OCI-LY7 (cell line): Measurements from ENCODE around the gene FAM193A. TPM values are rescaled to one million over a fixed set of nuclear protein-coding genes. Genes with fewer than 3 reads are reported as not detected.

Experiments
- BruUV-seq: library from RNA; stranded (reverse); fragments of 400-500 nt; replicated peaks from 2 replicates; lab custom pipeline; 2021; lab: Mats Ljungman, UMichigan
- CTCF ChIA-PET: fragments of 300-600 bp; sonication (Branson Sonifier 250); formaldehyde crosslinking; loops from one replicate; lab custom pipeline; 2022; ENCODE audit warnings: antibody characterized with exemption; ENCODE audit not compliant: unreplicated experiment; lab: Charles Lee
- POLR2A ChIA-PET: fragments of 300-600 bp; sonication (Branson Sonifier 250); formaldehyde crosslinking; loops from one replicate; lab custom pipeline; 2022; ENCODE audit warnings: antibody characterized with exemption; lab: Charles Lee
- DNase-seq: peaks from one replicate; pipeline ENCODE4 v3.0.0-alpha.2; 2015; ENCODE audit warnings: low spot score
- H2AFZ ChIP-seq: fragments of 200-600 bp; sonication (generic), shearing (Covaris generic); 2 replicates; pipeline ENCODE4 v1.6.1; 2014; ENCODE audit warnings: mild to moderate bottlenecking, antibody characterized with exemption, low read length, moderate library complexity
- H3K27ac ChIP-seq: fragments of 200-600 bp; sonication (generic); 2 replicates; pipeline ENCODE4 v1.5.1; 2014; ENCODE audit warnings: mixed run types, low read depth, mild to moderate bottlenecking, moderate library complexity, low read length, inconsistent platforms; ENCODE audit not compliant: poor library complexity, severe bottlenecking
- H3K36me3 ChIP-seq: fragments of 200-600 bp; sonication (generic); 2 replicates; pipeline ENCODE4 v1.6.1; 2014; ENCODE audit warnings: mild to moderate bottlenecking, antibody characterized with exemption, low read length, moderate library complexity, mixed read lengths; ENCODE audit not compliant: insufficient read depth
- H3K4me1 ChIP-seq: fragments of 200-600 bp; sonication (generic); 2 replicates; pipeline ENCODE4 v1.5.1; 2014; ENCODE audit warnings: mild to moderate bottlenecking, low read length; ENCODE audit not compliant: insufficient read depth, poor library complexity, severe bottlenecking
- H3K4me2 ChIP-seq: fragments of 200-600 bp; sonication (generic); 2 replicates; pipeline ENCODE4 v1.6.1; 2014; ENCODE audit warnings: mild to moderate bottlenecking, low read length
- H3K4me3 ChIP-seq: fragments of 200-600 bp; sonication (generic); 2 replicates; pipeline ENCODE4 v1.5.1; 2014; ENCODE audit warnings: mild to moderate bottlenecking, low read depth, low read length; ENCODE audit not compliant: poor library complexity, severe bottlenecking
- H3K79me2 ChIP-seq: fragments of 200-600 bp; sonication (generic); 2 replicates; pipeline ENCODE4 v1.6.1; 2016; ENCODE audit warnings: low read depth, mild to moderate bottlenecking, low read length, moderate library complexity, mixed read lengths; ENCODE audit not compliant: insufficient read depth
- H3K9me2 ChIP-seq: fragments of 200-600 bp; sonication (generic); 2 replicates; pipeline ENCODE4 v1.6.1; 2016; ENCODE audit warnings: mild to moderate bottlenecking, low read length, mixed read lengths; ENCODE audit not compliant: insufficient read depth
- H3K9me3 ChIP-seq: fragments of 200-600 bp; sonication (generic); 2 replicates; pipeline ENCODE4 v1.6.1; 2014; ENCODE audit warnings: mild to moderate bottlenecking, mixed run types, low read length, mixed read lengths
- H4K20me1 ChIP-seq: fragments of 200-600 bp; sonication (generic); 2 replicates; pipeline ENCODE4 v1.6.1; 2014; ENCODE audit warnings: mild to moderate bottlenecking, antibody characterized with exemption, low read length, moderate library complexity, mixed read lengths; ENCODE audit not compliant: insufficient read depth
- CTCF ChIP-seq: fragments of 200-600 bp; sonication (generic); conservative IDR thresholded peaks from 2 replicates; pipeline ENCODE4 v1.5.1; 2014; ENCODE audit warnings: mild to moderate bottlenecking, antibody characterized with exemption, low read length, moderate library complexity, mixed read lengths
- EZH2phosphoT487 ChIP-seq: fragments of 200-600 bp; sonication (generic); IDR thresholded peaks from 2 replicates; pipeline ENCODE4 v1.6.1; 2018; ENCODE audit warnings: low read depth, borderline replicate concordance, mild to moderate bottlenecking, mixed run types, antibody characterized with exemption, low read length, moderate library complexity, mixed read lengths
- intact Hi-C: fragments of 100-400 bp; cut with micrococcal nuclease; formaldehyde crosslinking; loops from one replicate; pipeline ENCODE4 v1.10.0; 2022; ENCODE audit not compliant: unreplicated experiment
- total RNA-seq, 2 experiments: library from RNA; depleted of rRNA in 1 of 2; stranded (reverse); fragments of >200 nt in 1 of 2; shearing (Covaris generic) in 1 of 2; gene quantifications; 2 replicates each; pipeline ENCODE4 v1.2.3, GENCODE V29; 2014 to 2022

FAM193A gene
- total RNA-seq, 2 experiments from 2014 or later = 17.8 to 36.7 TPM

GRCh38 chr4:2700031-2700430 is 163.6 kb downstream of the FAM193A start:
- no peak overlapping the region for H3K27ac ChIP-seq
- peaks cover 88% of the 10 kb centered on the region for H3K36me3 ChIP-seq
- H3K4me2 ChIP-seq = no peak overlapping the region
- intact Hi-C loops = no loop called here
- TSS peak; percentile 81 for BruUV-seq
- H4K20me1 ChIP-seq = 0 out of 2 replicates have a peak, but pooled peaks cover 4% of the 10 kb centered on the region
- H3K4me1 ChIP-seq = peaks cover 38% of the 10 kb centered on the region
- H3K79me2 ChIP-seq = no peaks in the 10 kb centered on the region
- no peak overlapping the region for H3K4me3 ChIP-seq
- DNase-seq = no peak
- ChIA-PET POLR2A (no interaction called here), CTCF (no interaction called here)
- no peaks in the 10 kb centered on the region for H3K9me2 ChIP-seq
- TF ChIP-seq CTCF (no peak), EZH2phosphoT487 (no peak)
- H3K9me3 ChIP-seq = no peaks in the 10 kb centered on the region
- H2AFZ ChIP-seq = no peak overlapping the region

DNA sequence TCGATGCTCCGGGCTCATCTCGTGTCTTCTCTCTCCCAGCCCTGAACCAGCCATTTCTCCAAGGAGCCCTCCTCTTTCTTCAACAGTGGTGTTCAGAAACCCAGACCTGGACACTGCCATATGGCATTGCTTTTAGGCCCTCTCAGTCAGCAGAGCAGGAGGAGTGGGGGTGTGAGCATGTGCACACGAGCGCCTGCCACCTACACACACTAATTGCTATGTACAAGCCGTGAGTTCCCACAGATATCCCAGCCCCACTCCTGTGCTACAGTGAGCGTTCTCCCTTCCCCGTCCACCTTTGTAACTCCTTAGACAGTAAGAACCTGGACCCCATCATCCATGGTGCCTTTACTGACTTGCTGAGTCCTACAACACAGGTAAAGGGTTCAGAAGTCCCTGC is 165.9 kb downstream of the FAM193A start:
- peaks cover 81% of the 10 kb centered on the region for H3K36me3 ChIP-seq
- H3K79me2 ChIP-seq = no peaks in the 10 kb centered on the region
- intact Hi-C loops = no loop called here
- H3K4me1 ChIP-seq = peaks cover 16% of the 10 kb centered on the region
- H3K9me3 ChIP-seq = no peaks in the 10 kb centered on the region
- CTCF ChIA-PET = no interaction called here
- POLR2A ChIA-PET = no interaction called here
- H3K27ac ChIP-seq = no peak overlapping the region
- H3K4me2 ChIP-seq = no peak overlapping the region
- no peak overlapping the region for H3K4me3 ChIP-seq
- H2AFZ ChIP-seq = no peak overlapping the region
- no peak for DNase-seq
- 0 out of 2 replicates have a peak, but pooled peaks cover 3% of the 10 kb centered on the region for H4K20me1 ChIP-seq
- no peak for TF ChIP-seq EZH2phosphoT487
- TF ChIP-seq CTCF = no peak
- H3K9me2 ChIP-seq = no peaks in the 10 kb centered on the region
- no TSS peak for BruUV-seq

DNA sequence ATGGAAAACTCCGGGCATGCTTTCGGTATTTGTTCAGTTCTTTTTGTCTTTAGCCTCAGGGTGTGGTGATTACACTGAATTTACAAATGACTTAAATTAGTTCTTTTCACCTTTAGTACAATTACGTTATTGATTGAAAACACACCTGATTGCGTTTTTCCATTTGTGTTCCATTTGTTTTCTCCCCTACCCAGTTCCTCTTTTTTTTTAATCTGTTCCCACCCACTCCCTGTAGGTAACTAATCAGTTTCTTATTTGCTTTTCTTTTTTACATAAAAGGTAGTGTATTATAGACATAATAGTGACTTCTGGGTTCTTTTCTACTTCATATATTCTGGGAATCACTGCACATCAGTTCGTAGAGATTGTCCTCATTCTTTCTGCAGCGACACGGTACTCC is 166.3 kb downstream of the FAM193A start:
- TF ChIP-seq EZH2phosphoT487 (no peak), CTCF (no peak)
- CTCF ChIA-PET = no interaction called here

More for the DNA sequence above, 166.3 kb downstream of the FAM193A start:
- Histone ChIP-seq H3K27ac (no peak overlapping the region), H3K9me2 (no peaks in the 10 kb centered on the region), H3K79me2 (no peaks in the 10 kb centered on the region), H3K36me3 (peaks cover 80% of the 10 kb centered on the region), H3K4me3 (no peak overlapping the region), H2AFZ (no peak overlapping the region), H3K9me3 (no peaks in the 10 kb centered on the region), H4K20me1 (no peaks in the 10 kb centered on the region), H3K4me2 (no peak overlapping the region), H3K4me1 (peaks cover 12% of the 10 kb centered on the region)
- POLR2A ChIA-PET = interaction anchor here (0.7 kb wide), 1 partner anchor 23 kb away, joined by 4 read pairs; no protein-coding TSS in a partner anchor
- intact Hi-C loops = no loop called here
- no peak for DNase-seq
- no TSS peak for BruUV-seq
